NCI-H345 treated with DMSO at 0.1 percent for 48 hours (cell line): Measurements from ENCODE around the gene SH2D5.

Source experiments
- DNase-seq: peaks from one replicate; lab custom pipeline; 2025; ENCODE audit not compliant: unreplicated experiment; lab: John Stamatoyannopoulos, UW

SH2D5 gene

GRCh38 chr1:20715406-20715805 is 17.1 kb downstream of the SH2D5 start:
- DNase-seq, result no peak

GRCh38 chr1:20713440-20713839 is 19.1 kb downstream of the SH2D5 start:
- DNase-seq, result no peak

DNA sequence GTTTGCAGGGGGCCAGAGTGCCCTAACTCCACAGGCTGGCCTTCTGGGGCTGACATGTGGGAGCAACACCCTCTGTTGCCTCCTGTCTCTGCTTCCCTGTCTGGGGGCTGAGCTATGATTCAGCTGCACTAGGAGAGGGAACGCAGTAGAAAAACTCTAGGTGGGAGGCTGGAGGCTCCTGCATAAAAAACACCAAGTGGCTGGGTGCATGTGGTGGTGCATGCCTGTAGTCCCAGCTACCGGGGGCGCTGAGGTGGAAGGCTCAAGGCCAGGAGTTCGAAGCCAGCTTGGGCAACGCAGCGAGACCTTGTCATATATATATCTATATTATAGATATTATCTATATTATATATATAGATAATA is 20.3 kb downstream of the SH2D5 start:
- no peak for DNase-seq

DNA sequence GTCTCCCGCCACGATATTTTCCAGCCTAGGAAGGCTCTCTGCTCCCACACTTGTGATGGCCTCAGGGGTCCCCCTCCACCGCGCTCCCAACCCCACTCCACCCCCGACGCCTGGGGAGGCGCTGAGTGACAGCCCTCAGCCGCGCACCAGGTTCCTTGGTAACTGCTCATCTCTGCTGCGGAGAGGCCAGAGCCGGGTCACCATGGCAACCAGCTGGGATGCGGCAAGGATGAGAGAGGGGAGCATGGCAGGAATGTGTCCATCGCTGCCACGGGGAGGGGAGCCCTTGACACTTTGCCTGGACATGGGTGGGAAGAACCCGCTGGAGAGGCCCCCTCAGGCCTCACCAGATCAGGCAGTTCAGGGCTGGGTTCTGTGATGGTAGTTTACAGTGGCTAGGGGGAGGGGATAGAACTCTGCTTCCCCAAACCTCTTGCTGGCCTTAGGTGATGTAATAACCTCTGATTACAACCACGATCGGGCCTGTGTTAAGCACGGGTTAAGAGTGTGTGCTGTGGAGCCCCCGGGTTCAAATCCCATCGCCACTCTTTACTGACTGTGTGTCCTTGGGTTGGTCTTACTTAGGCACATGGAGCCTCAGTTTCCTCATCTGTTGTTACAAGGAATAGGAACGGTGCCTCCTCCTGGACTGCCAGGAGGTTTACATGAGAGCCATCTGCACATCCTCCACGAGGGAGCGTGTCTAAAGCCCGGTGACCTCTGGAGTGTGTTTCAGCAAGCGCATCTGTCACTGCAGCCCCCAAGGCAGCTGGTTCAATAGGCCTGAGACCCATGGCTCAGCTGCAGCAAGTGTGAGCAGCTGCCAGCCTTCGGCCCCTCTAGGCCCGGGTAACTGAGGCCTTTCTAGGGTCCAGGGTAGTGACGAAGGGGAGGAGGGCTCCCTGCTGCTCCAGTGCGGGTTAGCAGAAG is 21.0 kb downstream of the SH2D5 start:
- no peak for DNase-seq

- peak; percentile 83 for DNase-seq
These were observed 21.8 kb downstream of the SH2D5 start for GRCh38 chr1:20710469-20711284.

GRCh38 chr1:20709868-20710267 is 22.6 kb downstream of the SH2D5 start:
- no peak for DNase-seq

GRCh38 chr1:20708891-20709290 is 23.6 kb downstream of the SH2D5 start:
- DNase-seq, result no peak

GRCh38 chr1:20708057-20708456 is 24.4 kb downstream of the SH2D5 start:
- no peak for DNase-seq

GRCh38 chr1:20706841-20707240 is 25.7 kb downstream of the SH2D5 start:
- no peak for DNase-seq

DNA sequence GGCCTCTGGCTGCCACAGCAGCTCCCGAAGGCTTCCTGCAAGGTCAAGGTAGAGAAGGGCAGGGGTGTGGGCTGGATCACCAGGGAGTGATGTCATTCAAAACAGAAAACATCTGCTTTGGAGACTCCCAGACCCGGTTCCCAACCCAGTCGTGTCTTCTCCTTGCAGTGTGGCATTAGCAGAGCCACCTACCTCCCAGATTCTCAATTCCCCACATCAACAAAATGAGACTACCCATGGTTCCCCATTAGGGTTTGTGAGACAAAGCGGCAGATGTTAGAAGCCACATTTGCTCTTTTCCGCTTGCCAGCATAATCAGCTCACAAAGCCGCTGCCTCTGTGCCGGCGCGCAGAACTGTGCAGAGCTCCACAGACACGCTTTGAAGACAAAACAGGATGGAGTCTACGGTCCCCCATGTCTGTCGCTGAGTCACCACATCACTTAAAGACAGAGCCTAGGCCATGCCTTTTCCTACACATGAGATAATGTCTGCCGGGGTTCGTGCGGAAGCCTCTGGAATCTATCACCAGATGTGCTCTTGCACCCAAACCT is 27.2 kb downstream of the SH2D5 start:
- DNase-seq, result no peak

GRCh38 chr1:20704390-20705202 is 27.9 kb downstream of the SH2D5 start:
- no peak for DNase-seq

GRCh38 chr1:20703124-20703756 is 29.3 kb downstream of the SH2D5 start:
- DNase-seq, result no peak

DNA sequence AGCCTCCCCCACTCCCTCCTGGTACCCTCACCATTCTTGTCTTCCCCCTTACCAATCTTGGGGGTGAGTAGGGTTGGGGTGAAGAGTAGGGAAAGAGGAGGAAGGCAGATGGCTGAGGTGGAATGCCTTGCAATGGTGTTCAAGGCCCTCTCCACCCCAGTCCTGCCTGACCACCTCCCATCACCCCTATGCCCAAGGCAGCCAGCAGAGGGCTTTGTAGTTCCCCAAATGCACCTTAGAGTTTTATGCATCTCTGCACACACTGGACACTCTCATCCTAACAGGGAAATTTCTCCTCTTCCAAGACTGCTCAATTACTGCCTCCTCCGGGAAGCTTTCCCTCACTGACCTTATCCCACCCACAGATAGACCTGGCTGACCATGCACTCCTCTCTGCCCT is 30.1 kb downstream of the SH2D5 start:
- no peak for DNase-seq

DNA sequence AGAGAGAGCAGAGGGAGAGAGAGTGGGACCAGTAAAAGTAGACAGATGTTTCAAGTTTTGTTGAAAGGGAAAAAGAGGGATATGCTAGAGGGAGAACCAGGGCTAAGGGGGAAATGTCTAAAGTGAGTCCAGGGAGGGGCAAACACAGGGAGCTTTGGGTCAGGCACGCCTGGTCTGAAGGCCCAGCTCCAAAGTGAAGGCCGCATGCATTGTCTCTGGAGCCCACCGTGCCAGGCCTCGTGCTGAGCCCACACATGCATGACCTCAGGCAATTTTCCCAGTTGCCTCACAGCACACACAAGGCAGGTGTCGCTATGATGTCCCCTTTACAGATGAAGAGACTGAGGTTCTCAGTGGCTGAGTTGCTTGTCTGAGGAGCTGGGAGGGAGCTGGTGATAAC is 30.7 kb downstream of the SH2D5 start:
- DNase-seq, result no peak

DNA sequence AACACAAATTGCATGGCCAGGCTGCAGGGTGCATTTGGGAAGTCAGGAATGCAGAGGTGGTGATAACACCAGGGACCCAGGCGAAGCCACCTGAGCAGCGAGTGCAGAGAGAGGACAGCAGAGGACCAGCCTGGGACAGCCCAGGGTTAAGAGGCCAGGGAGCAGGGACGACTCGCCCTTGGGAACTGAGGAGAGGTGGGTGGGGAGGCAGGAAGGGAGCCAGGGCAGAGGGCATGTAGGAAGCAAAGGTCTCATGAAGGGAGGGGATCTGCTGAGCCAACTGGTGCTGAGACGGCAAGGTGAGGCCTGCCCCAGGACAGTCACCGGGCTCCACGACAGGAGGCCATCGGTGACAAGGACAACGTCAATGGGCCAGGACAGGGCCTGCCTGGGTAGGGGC is 31.1 kb downstream of the SH2D5 start:
- DNase-seq, result no peak

DNA sequence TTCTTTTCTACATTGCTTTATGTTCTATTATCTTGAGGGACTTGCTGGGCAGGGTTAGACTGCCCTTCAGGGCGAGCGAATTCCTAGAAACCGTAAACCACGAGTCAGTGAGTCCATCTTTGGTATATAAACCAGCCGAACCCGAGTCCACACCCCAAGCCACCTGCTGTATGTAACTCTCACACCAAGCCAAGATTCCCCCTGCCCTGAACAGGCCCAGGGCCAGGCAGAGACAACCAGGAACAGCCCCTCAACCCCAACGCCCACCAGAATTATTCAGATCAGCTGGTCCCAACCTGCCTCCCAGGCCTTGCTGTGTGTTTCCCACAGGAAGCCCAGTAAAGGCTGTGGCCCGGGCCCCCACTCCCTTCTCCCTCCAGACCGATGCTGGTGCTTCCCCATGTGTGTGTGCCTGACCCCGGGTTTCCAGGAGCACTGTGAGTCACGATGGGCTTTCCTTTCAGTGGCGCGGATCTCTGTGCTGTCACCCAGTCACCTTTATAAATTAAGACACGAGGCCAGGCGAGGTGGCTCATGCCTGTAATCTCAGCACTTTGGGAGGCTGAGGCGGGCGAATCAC is 31.8 kb downstream of the SH2D5 start:
- no peak for DNase-seq

DNA sequence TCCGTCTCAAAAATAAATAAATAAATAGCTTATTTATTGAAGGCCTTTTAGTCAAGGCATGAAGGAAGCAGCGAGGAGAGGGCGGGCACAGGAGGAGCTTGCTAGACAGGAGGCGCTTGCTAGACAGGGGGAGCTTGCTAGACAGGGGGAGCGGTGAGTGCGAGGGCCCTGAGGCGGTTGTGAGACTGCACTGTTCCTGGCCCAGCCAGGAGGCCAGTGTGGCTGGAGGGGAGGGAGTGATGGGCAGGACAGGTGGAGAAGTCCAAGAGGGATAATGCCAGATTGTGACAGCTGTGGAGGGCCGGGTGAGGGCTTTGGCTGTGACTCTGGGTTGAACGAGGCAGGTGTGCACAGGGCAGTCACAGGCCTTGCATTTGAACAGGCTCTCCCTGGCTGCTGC is 32.9 kb downstream of the SH2D5 start:
- no peak for DNase-seq

DNA sequence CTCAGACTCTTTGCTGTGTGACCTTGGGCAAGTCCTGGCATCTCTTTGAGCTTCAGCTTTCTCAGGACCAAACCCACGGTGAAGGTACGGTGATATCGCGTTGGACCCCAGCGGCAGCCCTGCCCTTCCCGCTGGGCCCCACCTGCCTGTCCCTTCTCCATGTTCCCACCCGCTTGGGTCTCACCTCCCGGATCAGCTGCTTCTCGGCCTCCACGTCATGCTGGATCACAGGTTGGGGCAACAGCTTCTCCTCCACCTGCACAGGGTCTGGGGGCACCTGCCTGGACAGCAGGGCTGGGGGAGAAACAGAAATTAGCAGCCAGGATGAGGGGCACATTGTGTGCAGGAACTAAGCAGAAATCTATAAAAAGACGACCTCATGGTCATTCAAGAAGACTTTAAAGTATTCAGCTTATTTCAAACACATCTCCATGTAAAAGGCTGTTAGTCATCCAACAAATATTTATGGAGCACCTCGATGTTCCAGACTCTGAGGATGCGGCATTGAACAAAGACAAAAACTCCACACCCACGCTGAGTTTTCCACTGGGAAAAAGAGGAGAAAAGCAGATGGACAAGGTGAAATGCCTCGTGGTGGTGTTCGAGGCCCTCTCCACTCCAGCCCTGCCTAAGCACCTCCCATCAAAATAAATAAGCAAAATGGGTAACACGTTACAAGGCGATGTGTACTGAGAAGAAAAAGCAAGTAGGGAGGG is 34.1 kb downstream of the SH2D5 start:
- DNase-seq, result no peak

DNA sequence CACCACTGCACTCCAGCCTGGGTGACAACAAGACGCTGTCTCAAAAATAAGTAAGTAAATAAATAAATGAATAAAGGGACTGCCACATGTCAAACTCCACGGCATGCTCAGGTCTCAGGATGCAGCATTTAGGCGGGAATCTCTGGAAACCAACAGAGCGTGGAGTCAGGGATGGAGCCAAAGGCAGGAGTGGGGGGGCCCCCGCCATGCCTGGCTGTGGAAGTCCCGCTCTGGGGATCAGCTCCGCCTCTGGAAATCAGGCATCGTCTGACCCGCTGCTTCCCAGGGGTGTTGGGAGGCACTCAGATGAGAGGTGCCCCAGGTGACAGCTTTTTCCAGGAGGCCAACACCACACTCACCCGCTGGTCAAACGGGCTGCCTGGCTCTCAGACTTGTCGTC is 34.9 kb downstream of the SH2D5 start:
- no peak for DNase-seq
